ENCODE measurements around the gene KDM6A. TPM values are rescaled to one million over a fixed set of nuclear protein-coding genes. Genes with fewer than 3 reads are reported as not detected.

KDM6A gene
- polyA plus RNA-seq, 1 of the 3 experiments (the other 2 are of a cell fraction) = 7.4 TPM

DNA sequence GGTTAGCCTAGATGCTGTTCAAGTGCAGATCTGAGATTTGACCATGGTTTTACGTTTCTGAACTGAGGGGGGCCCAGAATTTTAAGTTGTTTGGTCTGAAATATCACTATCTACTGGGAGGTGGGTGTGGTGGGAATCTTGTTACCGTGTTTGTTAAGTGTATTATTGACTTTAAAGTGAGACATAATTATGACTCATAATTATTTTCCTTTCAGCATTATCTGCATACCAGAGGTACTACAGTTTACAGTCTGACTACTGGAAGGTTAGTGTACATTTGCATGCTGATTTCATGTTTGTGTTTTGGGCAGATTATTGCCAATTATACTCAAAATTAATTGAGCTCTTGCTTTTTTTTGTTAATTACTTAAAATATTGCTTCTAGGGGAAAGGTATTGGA lies 101.5 kb downstream of the KDM6A start:
- Histone ChIP-seq H3K36me3 (replicated peaks in 1 of 2; ENCODE audit: control insufficient read depth in 1 of 2, insufficient read depth in 2 of 2, low read length in 1 of 2) (peaks cover 0 to 7% of the 10 kb centered on the region in 2 experiments), H3K9me3 (0 out of 2 replicates have a peak, but pooled peaks cover 11% of the 10 kb centered on the region), H3K27ac (ENCODE audit: low read depth in 2 of 2, low read length in 1 of 2) (no peak overlapping the region), H4K20me1 (ENCODE audit: insufficient read depth) (no peaks in the 10 kb centered on the region; the same call in 1 of the 2 replicates), H3K9ac (no peak overlapping the region), H3F3A (replicated peaks; ENCODE audit: insufficient read depth) (peaks cover 5% of the 10 kb centered on the region), H3K4me3 (ENCODE audit: low read depth in 2 of 2, low read length in 1 of 2) (no peak overlapping the region), H2AFZ (ENCODE audit: low read depth) (no peak overlapping the region), H3K4me1 (ENCODE audit: control insufficient read depth in 1 of 2, insufficient read depth in 2 of 2, low read depth in 1 of 2, low read length in 1 of 2) (no peaks in the 10 kb centered on the region; a peak in 2 of 4 replicates), H3K79me2 (ENCODE audit: insufficient read depth) (peaks cover 60% of the 10 kb centered on the region), H3K4me2 (no peak overlapping the region), H3K27me3 (ENCODE audit: insufficient read depth) (no peaks in the 10 kb centered on the region), H3K9me2 (no peaks in the 10 kb centered on the region)
- CTCF ChIA-PET = no interaction called here
- POLR2A ChIA-PET = no interaction called here
- WGBS (ENCODE audit: low lambda C conversion rate) = 69% methylated on average over 2 of the region's 2 CpGs
- no peak for DNase-seq
- TF ChIP-seq FOXM1 (IDR thresholded peaks at IDR 0.05; ENCODE audit: low read depth) = no peak

DNA sequence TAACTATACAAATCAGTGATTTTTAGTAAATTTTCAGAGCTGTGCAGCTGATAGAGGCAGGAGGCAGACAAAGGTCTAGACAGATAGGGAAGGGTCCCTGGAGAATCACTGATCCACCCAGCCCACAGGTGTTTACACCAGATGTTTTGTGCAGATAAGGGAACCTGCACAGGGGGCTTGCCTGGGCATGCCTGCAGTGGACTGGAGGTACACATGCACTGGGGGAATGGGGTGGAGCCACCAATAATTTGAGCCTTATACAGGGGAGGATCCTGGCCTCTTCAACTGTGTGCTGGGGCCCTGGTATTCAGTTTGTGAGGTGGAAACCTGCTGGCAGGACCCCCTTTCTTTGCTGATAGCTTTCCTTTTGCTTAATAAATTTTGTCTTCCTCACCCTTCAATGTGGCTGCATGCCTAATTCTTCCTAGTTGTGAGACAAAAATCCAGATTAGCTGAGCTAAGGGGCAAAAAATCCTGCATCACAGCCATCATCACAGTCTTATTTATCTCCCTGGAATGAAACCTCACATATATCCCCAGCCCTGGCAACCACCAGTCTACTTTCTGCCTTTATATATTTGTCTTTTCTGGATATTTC lies 102.8 kb downstream of the KDM6A start:
- TF ChIP-seq, protein P1, sequence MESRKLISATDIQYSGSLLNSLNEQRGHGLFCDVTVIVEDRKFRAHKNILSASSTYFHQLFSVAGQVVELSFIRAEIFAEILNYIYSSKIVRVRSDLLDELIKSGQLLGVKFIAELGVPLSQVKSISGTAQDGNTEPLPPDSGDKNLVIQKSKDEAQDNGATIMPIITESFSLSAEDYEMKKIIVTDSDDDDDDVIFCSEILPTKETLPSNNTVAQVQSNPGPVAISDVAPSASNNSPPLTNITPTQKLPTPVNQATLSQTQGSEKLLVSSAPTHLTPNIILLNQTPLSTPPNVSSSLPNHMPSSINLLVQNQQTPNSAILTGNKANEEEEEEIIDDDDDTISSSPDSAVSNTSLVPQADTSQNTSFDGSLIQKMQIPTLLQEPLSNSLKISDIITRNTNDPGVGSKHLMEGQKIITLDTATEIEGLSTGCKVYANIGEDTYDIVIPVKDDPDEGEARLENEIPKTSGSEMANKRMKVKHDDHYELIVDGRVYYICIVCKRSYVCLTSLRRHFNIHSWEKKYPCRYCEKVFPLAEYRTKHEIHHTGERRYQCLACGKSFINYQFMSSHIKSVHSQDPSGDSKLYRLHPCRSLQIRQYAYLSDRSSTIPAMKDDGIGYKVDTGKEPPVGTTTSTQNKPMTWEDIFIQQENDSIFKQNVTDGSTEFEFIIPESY (IDR thresholded peaks at IDR 0.05; ENCODE audit: borderline replicate concordance, low read depth) = no peak
- TF ChIP-seq RFX5 (IDR thresholded peaks at IDR 0.05; ENCODE audit: low read length) (no peak), TEAD4 (IDR thresholded peaks at IDR 0.05; ENCODE audit: borderline replicate concordance, insufficient read depth) (no peak), YY1 (IDR thresholded peaks at IDR 0.05; ENCODE audit: low read depth) (no peak), FOSL2 (IDR thresholded peaks at IDR 0.05; ENCODE audit: borderline replicate concordance, low read depth) (no peak), EP300 (IDR thresholded peaks at IDR 0.05; ENCODE audit: borderline replicate concordance in 1 of 2, low read depth in 1 of 2, low read length in 1 of 2) (no peak), RCOR1 (IDR thresholded peaks at IDR 0.05; ENCODE audit: low read length) (no peak), TCF12 (IDR thresholded peaks at IDR 0.05) (no peak), FOXM1 (IDR thresholded peaks at IDR 0.05; ENCODE audit: low read depth) (no peak), FOXJ3 (CRISPR knock-in tag; IDR thresholded peaks at IDR 0.05) (no peak), RXRA (IDR thresholded peaks at IDR 0.05; ENCODE audit: borderline replicate concordance, low read depth) (no peak), EZH2phosphoT487 (IDR thresholded peaks at IDR 0.05; ENCODE audit: borderline replicate concordance, low read depth) (no peak), POLR2AphosphoS5 (IDR thresholded peaks at IDR 0.05; ENCODE audit: low read depth, low read length) (no peak), TAF1 (IDR thresholded peaks at IDR 0.05; ENCODE audit: borderline replicate concordance, low read depth, low read length) (no peak)
- TF ChIP-seq, protein P2, sequence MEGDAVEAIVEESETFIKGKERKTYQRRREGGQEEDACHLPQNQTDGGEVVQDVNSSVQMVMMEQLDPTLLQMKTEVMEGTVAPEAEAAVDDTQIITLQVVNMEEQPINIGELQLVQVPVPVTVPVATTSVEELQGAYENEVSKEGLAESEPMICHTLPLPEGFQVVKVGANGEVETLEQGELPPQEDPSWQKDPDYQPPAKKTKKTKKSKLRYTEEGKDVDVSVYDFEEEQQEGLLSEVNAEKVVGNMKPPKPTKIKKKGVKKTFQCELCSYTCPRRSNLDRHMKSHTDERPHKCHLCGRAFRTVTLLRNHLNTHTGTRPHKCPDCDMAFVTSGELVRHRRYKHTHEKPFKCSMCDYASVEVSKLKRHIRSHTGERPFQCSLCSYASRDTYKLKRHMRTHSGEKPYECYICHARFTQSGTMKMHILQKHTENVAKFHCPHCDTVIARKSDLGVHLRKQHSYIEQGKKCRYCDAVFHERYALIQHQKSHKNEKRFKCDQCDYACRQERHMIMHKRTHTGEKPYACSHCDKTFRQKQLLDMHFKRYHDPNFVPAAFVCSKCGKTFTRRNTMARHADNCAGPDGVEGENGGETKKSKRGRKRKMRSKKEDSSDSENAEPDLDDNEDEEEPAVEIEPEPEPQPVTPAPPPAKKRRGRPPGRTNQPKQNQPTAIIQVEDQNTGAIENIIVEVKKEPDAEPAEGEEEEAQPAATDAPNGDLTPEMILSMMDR (IDR thresholded peaks at IDR 0.05) = no peak
- no peak overlapping the region for H3K9ac ChIP-seq
- ChIA-PET CTCF (no interaction called here), POLR2A (no interaction called here)
- H3K36me3 ChIP-seq (replicated peaks in 1 of 2; ENCODE audit: control insufficient read depth in 1 of 2, insufficient read depth in 2 of 2, low read length in 1 of 2) = peaks cover 0 to 4% of the 10 kb centered on the region in 2 experiments
- peaks cover 5% of the 10 kb centered on the region for H3F3A ChIP-seq (replicated peaks; ENCODE audit: insufficient read depth)
- H4K20me1 ChIP-seq (ENCODE audit: insufficient read depth) = peaks cover 4% of the 10 kb centered on the region; the same call in 1 of the 2 replicates
- H3K79me2 ChIP-seq (ENCODE audit: insufficient read depth) = peaks cover 61% of the 10 kb centered on the region
- no peak overlapping the region; a peak in 1 of 4 replicates for H3K4me3 ChIP-seq (ENCODE audit: low read depth in 2 of 2, low read length in 1 of 2)
- H3K9me2 ChIP-seq = no peaks in the 10 kb centered on the region
- no peak overlapping the region for H3K27ac ChIP-seq (ENCODE audit: low read depth in 2 of 2, low read length in 1 of 2)
- DNase-seq = no peak
- no peaks in the 10 kb centered on the region; a peak in 2 of 4 replicates for H3K4me1 ChIP-seq (ENCODE audit: control insufficient read depth in 1 of 2, insufficient read depth in 2 of 2, low read depth in 1 of 2, low read length in 1 of 2)
- H2AFZ ChIP-seq (ENCODE audit: low read depth) = no peak overlapping the region
- no peak overlapping the region for H3K4me2 ChIP-seq
- H3K27me3 ChIP-seq (ENCODE audit: insufficient read depth) = no peaks in the 10 kb centered on the region
- H3K9me3 ChIP-seq = 0 out of 2 replicates have a peak, but pooled peaks cover 11% of the 10 kb centered on the region
